ENCODE data around the gene GID8.

GID8 gene

GRCh38 chr20:62905536-62906117 lies 32.3 kb upstream of the GID8 start:
- no peak for DNase-seq (ENCODE audit: low read depth)

- no peak for DNase-seq (ENCODE audit: low read depth)
These were observed 31.7 kb upstream of the GID8 start for GRCh38 chr20:62906209-62906608.

- DNase-seq (ENCODE audit: low read depth) = no peak
These were observed 31.1 kb upstream of the GID8 start for GRCh38 chr20:62906647-62907375.

GRCh38 chr20:62907384-62908317 lies 30.3 kb upstream of the GID8 start:
- DNase-seq (ENCODE audit: low read depth) = no peak

- DNase-seq (ENCODE audit: low read depth) = no peak
These were observed 28.8 kb upstream of the GID8 start for GRCh38 chr20:62908971-62909791.

GRCh38 chr20:62910217-62910766 lies 27.7 kb upstream of the GID8 start:
- DNase-seq (ENCODE audit: low read depth) = no peak

- DNase-seq (ENCODE audit: low read depth) = no peak
These were observed 27.0 kb upstream of the GID8 start for GRCh38 chr20:62910777-62911497.

- no peak for DNase-seq (ENCODE audit: low read depth)
These were observed 26.2 kb upstream of the GID8 start for GRCh38 chr20:62911701-62912280.

- DNase-seq (ENCODE audit: low read depth) = no peak
These were observed 24.8 kb upstream of the GID8 start for GRCh38 chr20:62913043-62913630.

GRCh38 chr20:62914436-62914835 lies 23.5 kb upstream of the GID8 start:
- DNase-seq (ENCODE audit: low read depth) = no peak

GRCh38 chr20:62914970-62915457 lies 22.9 kb upstream of the GID8 start:
- no peak for DNase-seq (ENCODE audit: low read depth)

GRCh38 chr20:62916703-62917476 lies 21.1 kb upstream of the GID8 start:
- DNase-seq (ENCODE audit: low read depth) = no peak

GRCh38 chr20:62917720-62918119 lies 20.2 kb upstream of the GID8 start:
- no peak for DNase-seq (ENCODE audit: low read depth)

- no peak for DNase-seq (ENCODE audit: low read depth)
These were observed 19.8 kb upstream of the GID8 start for GRCh38 chr20:62918147-62918546.

GRCh38 chr20:62918831-62919230 lies 19.1 kb upstream of the GID8 start:
- no peak for DNase-seq (ENCODE audit: low read depth)

GRCh38 chr20:62920039-62920645 lies 17.8 kb upstream of the GID8 start:
- DNase-seq (ENCODE audit: low read depth) = no peak

GRCh38 chr20:62921119-62921687 lies 16.7 kb upstream of the GID8 start:
- no peak for DNase-seq (ENCODE audit: low read depth)

- DNase-seq (ENCODE audit: low read depth) = no peak
These were observed 15.5 kb upstream of the GID8 start for GRCh38 chr20:62922451-62922921.
